ENCODE data around the gene MMRN2. TPM values are rescaled to one million over a fixed set of nuclear protein-coding genes. Genes with fewer than 3 reads are reported as not detected.

MMRN2 gene
- total RNA-seq, 4 donors from 2014 or later: 2.8 to 16.5 (median 12.6) TPM

GRCh38 chr10:86976362-86977056 lies 19.1 kb upstream of the MMRN2 start:
- no peak for DNase-seq
- H3K9me3 ChIP-seq: no peaks in the 10 kb centered on the region
- TF ChIP-seq POLR2A (IDR thresholded peaks at IDR 0.05): no peak
- TF ChIP-seq, protein P1, sequence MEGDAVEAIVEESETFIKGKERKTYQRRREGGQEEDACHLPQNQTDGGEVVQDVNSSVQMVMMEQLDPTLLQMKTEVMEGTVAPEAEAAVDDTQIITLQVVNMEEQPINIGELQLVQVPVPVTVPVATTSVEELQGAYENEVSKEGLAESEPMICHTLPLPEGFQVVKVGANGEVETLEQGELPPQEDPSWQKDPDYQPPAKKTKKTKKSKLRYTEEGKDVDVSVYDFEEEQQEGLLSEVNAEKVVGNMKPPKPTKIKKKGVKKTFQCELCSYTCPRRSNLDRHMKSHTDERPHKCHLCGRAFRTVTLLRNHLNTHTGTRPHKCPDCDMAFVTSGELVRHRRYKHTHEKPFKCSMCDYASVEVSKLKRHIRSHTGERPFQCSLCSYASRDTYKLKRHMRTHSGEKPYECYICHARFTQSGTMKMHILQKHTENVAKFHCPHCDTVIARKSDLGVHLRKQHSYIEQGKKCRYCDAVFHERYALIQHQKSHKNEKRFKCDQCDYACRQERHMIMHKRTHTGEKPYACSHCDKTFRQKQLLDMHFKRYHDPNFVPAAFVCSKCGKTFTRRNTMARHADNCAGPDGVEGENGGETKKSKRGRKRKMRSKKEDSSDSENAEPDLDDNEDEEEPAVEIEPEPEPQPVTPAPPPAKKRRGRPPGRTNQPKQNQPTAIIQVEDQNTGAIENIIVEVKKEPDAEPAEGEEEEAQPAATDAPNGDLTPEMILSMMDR (IDR thresholded peaks at IDR 0.05): no peak
- no peaks in the 10 kb centered on the region for H3K27me3 ChIP-seq
- no peaks in the 10 kb centered on the region for H3K36me3 ChIP-seq
- H3K4me3 ChIP-seq: no peak overlapping the region
- peaks cover 0 to 40% (median 4%) of the 10 kb centered on the region in 4 donors for H3K4me1 ChIP-seq
- peak overlapping the region in 2 of 4 donors; percentile 37 to 50 for H3K27ac ChIP-seq

- TF ChIP-seq, protein P1 (IDR thresholded peaks at IDR 0.05): no peak
- no peak for TF ChIP-seq POLR2A (IDR thresholded peaks at IDR 0.05)
Measured at GRCh38 chr10:86974484-86974883, 17.1 kb upstream of the MMRN2 start.

GRCh38 chr10:86972613-86973380 lies 15.4 kb upstream of the MMRN2 start:
- Histone ChIP-seq H3K9me3 (no peaks in the 10 kb centered on the region), H3K27me3 (no peaks in the 10 kb centered on the region), H3K4me3 (no peak overlapping the region), H3K4me1 (peaks cover 0 to 44% (median 15%) of the 10 kb centered on the region in 4 donors), H3K27ac (peak overlapping the region in 1 of 4 donors; percentile 95), H3K36me3 (no peaks in the 10 kb centered on the region)
- DNase-seq: peak in 1 of 3 donors; percentile 14
- TF ChIP-seq, protein P1 (IDR thresholded peaks at IDR 0.05): no peak
- TF ChIP-seq POLR2A (IDR thresholded peaks at IDR 0.05): no peak

More at GRCh38 chr10:86974484-86974883, 17.1 kb upstream of the MMRN2 start:
- Histone ChIP-seq H3K4me3 (no peak overlapping the region), H3K9me3 (no peaks in the 10 kb centered on the region), H3K36me3 (no peaks in the 10 kb centered on the region), H3K4me1 (peaks cover 0 to 38% (median 13%) of the 10 kb centered on the region in 4 donors), H3K27ac (no peak overlapping the region), H3K27me3 (no peaks in the 10 kb centered on the region)
- DNase-seq: no peak

- DNase-seq: peak; percentile 83 to 95 (median 94)
- no peaks in the 10 kb centered on the region for H3K27me3 ChIP-seq
- H3K9me3 ChIP-seq: no peaks in the 10 kb centered on the region
- H3K4me3 ChIP-seq: peak overlapping the region; percentile 42 to 68 (median 60)
- no peaks in the 10 kb centered on the region for H3K36me3 ChIP-seq
- TF ChIP-seq, protein P1 (IDR thresholded peaks at IDR 0.05): peak in 4 of 6 experiments; percentile 16 to 42 (median 40)
- peak in 1 of 2 donors; percentile 17 for TF ChIP-seq POLR2A (IDR thresholded peaks at IDR 0.05)
- H3K4me1 ChIP-seq: peaks cover 0 to 53% (median 17%) of the 10 kb centered on the region in 4 donors
- peak overlapping the region; percentile 73 to 95 (median 85) for H3K27ac ChIP-seq
Measured at GRCh38 chr10:86971232-86971991, 14.0 kb upstream of the MMRN2 start.

- Histone ChIP-seq H3K9me3 (no peaks in the 10 kb centered on the region), H3K4me3 (peak overlapping the region; percentile 42 to 68 (median 60)), H3K27me3 (no peaks in the 10 kb centered on the region), H3K36me3 (no peaks in the 10 kb centered on the region), H3K4me1 (peaks cover 0 to 56% (median 19%) of the 10 kb centered on the region in 4 donors), H3K27ac (peak overlapping the region; percentile 73 to 95 (median 85))
- no peak for DNase-seq
- peak; percentile 78 to 88 for TF ChIP-seq POLR2A (IDR thresholded peaks at IDR 0.05)
- TF ChIP-seq, protein P1 (IDR thresholded peaks at IDR 0.05): no peak
Measured at GRCh38 chr10:86970982-86971231, 13.5 kb upstream of the MMRN2 start.
